Right renal pelvis (tissue), 4 donors: ENCODE measurements around the gene SLC30A2. TPM values are rescaled to one million over a fixed set of nuclear protein-coding genes. Genes with fewer than 3 reads are reported as not detected.

Source experiments
- DNase-seq, 4 donors: peaks; one replicate each; pipeline ENCODE4 v3.0.0-alpha.2; 2013; ENCODE audit warnings: low read depth in 4 of 4, low spot score in 3 of 4, missing footprints in 1 of 4
- polyA plus RNA-seq, 4 donors: library from polyadenylated mRNA; unstranded; fragments of 120-200 nt; gene quantifications; one replicate each; pipeline ENCODE4 v1.2.1, GENCODE V29; 2013; ENCODE audit not compliant: insufficient read length in 4 of 4

SLC30A2 gene
- polyA plus RNA-seq, 4 donors, result 3.1 to 6.8 (median 4.8) TPM

- no peak for DNase-seq
These were observed 2.2 kb downstream of the SLC30A2 start for GRCh38 chr1:26043765-26044164.

GRCh38 chr1:26041978-26042377 is 3.9 kb downstream of the SLC30A2 start:
- DNase-seq, result no peak

GRCh38 chr1:26041401-26041800 is 4.5 kb downstream of the SLC30A2 start:
- DNase-seq, result no peak

GRCh38 chr1:26038904-26039303 is 7.0 kb downstream of the SLC30A2 start:
- no peak for DNase-seq

GRCh38 chr1:26038477-26038876 is 7.4 kb downstream of the SLC30A2 start:
- no peak for DNase-seq

- DNase-seq, result no peak
These were observed 8.0 kb downstream of the SLC30A2 start for GRCh38 chr1:26037904-26038303.

GRCh38 chr1:26036756-26037281 is 9.1 kb downstream of the SLC30A2 start:
- no peak for DNase-seq

- peak in 3 of 4 donors; percentile 66 to 80 (median 66) for DNase-seq
These were observed 9.8 kb downstream of the SLC30A2 start for GRCh38 chr1:26035959-26036755.

GRCh38 chr1:26035203-26035958 is 10.5 kb downstream of the SLC30A2 start:
- DNase-seq, result peak; percentile 77 to 83 (median 80)

GRCh38 chr1:26034504-26035202 is 11.3 kb downstream of the SLC30A2 start:
- DNase-seq, result no peak

- no peak for DNase-seq
These were observed 13.1 kb downstream of the SLC30A2 start for GRCh38 chr1:26032656-26033357.

- no peak for DNase-seq
These were observed 14.2 kb downstream of the SLC30A2 start for GRCh38 chr1:26031611-26032220.

GRCh38 chr1:26031196-26031595 is 14.7 kb downstream of the SLC30A2 start:
- no peak for DNase-seq

- no peak for DNase-seq
These were observed 15.9 kb downstream of the SLC30A2 start for GRCh38 chr1:26029864-26030481.

GRCh38 chr1:26029054-26029863 is 16.7 kb downstream of the SLC30A2 start:
- DNase-seq, result no peak

- no peak for DNase-seq
These were observed 17.4 kb downstream of the SLC30A2 start for GRCh38 chr1:26028490-26028980.

- no peak for DNase-seq
These were observed 18.0 kb downstream of the SLC30A2 start for GRCh38 chr1:26027716-26028489.

- DNase-seq, result no peak
These were observed 20.4 kb downstream of the SLC30A2 start for GRCh38 chr1:26025517-26025916.
